NT2/D1 (cell line): ENCODE measurements around the gene ZNF385C.

ENCODE experiments used
- SUZ12 ChIP-seq: IDR thresholded peaks from 2 replicates; pipeline ENCODE4 v1.6.1; 2011; ENCODE audit not compliant: insufficient read length, insufficient read depth; ENCODE audit errors: extremely low read depth
- YY1 ChIP-seq: IDR thresholded peaks from 2 replicates; pipeline ENCODE4 v1.6.1; 2011; ENCODE audit not compliant: insufficient read length, insufficient read depth

DNA sequence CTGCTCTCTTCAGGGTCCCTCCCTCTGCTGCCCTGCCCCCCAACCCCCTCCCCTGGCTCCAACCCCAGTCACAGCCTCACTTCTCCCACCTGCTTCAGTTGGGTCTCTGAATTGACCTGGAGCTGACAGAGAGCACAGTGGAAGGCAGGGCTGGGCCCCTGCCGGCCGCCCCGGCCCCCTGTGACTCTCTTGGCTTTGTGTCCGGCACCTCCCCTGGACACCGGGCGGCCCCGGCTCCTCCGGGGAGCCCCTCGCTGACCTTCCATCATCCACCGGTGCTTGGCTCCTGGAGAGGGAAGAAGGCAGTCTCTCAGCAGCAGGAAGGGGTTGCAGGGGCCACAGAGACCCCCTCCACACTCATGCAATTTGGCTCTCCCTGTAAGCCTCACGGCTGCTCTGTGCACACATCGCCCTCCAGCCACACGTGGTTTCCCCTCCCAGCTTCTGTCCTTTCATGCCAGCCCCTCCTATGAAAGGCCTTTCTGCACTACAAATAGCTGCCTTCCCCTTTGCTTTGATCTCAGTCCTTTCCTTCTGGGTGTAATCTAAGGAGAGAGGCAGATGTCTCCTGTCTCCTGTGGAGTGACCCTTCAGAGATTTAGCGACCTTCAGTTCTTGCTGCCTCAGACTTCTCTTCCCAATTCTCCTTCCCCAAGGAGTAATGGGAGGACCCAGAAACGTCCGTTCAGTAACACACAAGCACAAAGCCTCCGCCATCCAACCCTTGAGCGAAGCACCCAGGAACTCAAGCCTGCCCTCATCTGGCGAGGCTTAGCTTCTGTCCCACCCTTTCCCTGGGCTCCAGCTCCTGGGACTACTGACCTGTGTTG, 70.1 kb downstream of the ZNF385C start:
- TF ChIP-seq YY1 (peak; percentile 14), SUZ12 (no peak)
